H9 (cell line): Measurements from ENCODE around the gene SPRR5. TPM values are rescaled to one million over a fixed set of nuclear protein-coding genes. Genes with fewer than 3 reads are reported as not detected.

Source experiments
- DNase-seq: peaks from one replicate; pipeline ENCODE4 v3.0.0-alpha.2; 2017
- H2AFZ ChIP-seq: one replicate; pipeline ENCODE4 v1.6.1; 2013; ENCODE audit warnings: mild to moderate bottlenecking, low read length, control low read depth, moderate library complexity
- H2AK5ac ChIP-seq: 2 replicates; pipeline ENCODE4 v1.6.1; 2013; ENCODE audit warnings: low read length, control low read depth, mixed read lengths; ENCODE audit not compliant: insufficient read length
- H2BK120ac ChIP-seq: one replicate; pipeline ENCODE4 v1.6.1; 2013; ENCODE audit warnings: low read depth, mild to moderate bottlenecking, low read length, control low read depth, inconsistent platforms; ENCODE audit not compliant: poor library complexity, severe bottlenecking
- H2BK12ac ChIP-seq: 2 replicates; pipeline ENCODE4 v1.6.1; 2013; ENCODE audit warnings: low read length, control low read depth, mixed read lengths, low read depth; ENCODE audit not compliant: insufficient read length
- H2BK15ac ChIP-seq: 2 replicates; pipeline ENCODE4 v1.6.1; 2013; ENCODE audit warnings: low read depth, low read length, control low read depth
- H2BK20ac ChIP-seq: one replicate; pipeline ENCODE4 v1.6.1; 2013; ENCODE audit warnings: low read depth, mild to moderate bottlenecking, low read length, control low read depth, inconsistent platforms; ENCODE audit not compliant: poor library complexity, severe bottlenecking
- H2BK5ac ChIP-seq: 2 replicates; pipeline ENCODE4 v1.6.1; 2013; ENCODE audit warnings: low read length, control low read depth, mixed read lengths; ENCODE audit not compliant: insufficient read length
- H3K14ac ChIP-seq: 2 replicates; pipeline ENCODE4 v1.6.1; 2013; ENCODE audit warnings: low read length, control low read depth; ENCODE audit not compliant: insufficient read depth
- H3K18ac ChIP-seq: 2 replicates; pipeline ENCODE4 v1.6.1; 2013; ENCODE audit warnings: low read depth, mild to moderate bottlenecking, mixed read lengths, low read length, control low read depth; ENCODE audit not compliant: insufficient read length
- H3K23ac ChIP-seq: 2 replicates; pipeline ENCODE4 v1.6.1; 2013; ENCODE audit warnings: low read length, control low read depth, mixed read lengths, low read depth; ENCODE audit not compliant: insufficient read length
- H3K23me2 ChIP-seq: 2 replicates; pipeline ENCODE4 v1.6.1; 2013; ENCODE audit warnings: low read depth, mild to moderate bottlenecking, mixed read lengths, low read length, control low read depth; ENCODE audit not compliant: insufficient read length, poor library complexity, severe bottlenecking
- H3K27ac ChIP-seq: 2 replicates; pipeline ENCODE4 v1.5.1; 2013; ENCODE audit warnings: low read length, control low read depth, mixed read lengths, low read depth; ENCODE audit not compliant: insufficient read length
- H3K27me3 ChIP-seq: 2 replicates; pipeline ENCODE4 v1.6.1; 2013; ENCODE audit warnings: low read length, control low read depth, inconsistent platforms; ENCODE audit not compliant: insufficient read depth
- H3K4ac ChIP-seq: 2 replicates; pipeline ENCODE4 v1.6.1; 2013; ENCODE audit warnings: low read depth, mild to moderate bottlenecking, control low read depth, inconsistent platforms, low read length, moderate library complexity
- H3K4me1 ChIP-seq: 2 replicates; pipeline ENCODE4 v1.6.1; 2013; ENCODE audit warnings: low read length, control low read depth, inconsistent platforms; ENCODE audit not compliant: insufficient read depth
- H3K4me2 ChIP-seq: 2 replicates; pipeline ENCODE4 v1.6.1; 2013; ENCODE audit warnings: low read length, control low read depth, mixed read lengths; ENCODE audit not compliant: insufficient read length, insufficient read depth
- H3K56ac ChIP-seq: 2 replicates; pipeline ENCODE4 v1.6.1; 2013; ENCODE audit warnings: low read depth, mild to moderate bottlenecking, mixed read lengths, low read length, control low read depth; ENCODE audit not compliant: insufficient read length
- H3K79me1 ChIP-seq: 2 replicates; pipeline ENCODE4 v1.6.1; 2013; ENCODE audit warnings: low read depth, mild to moderate bottlenecking, moderate library complexity, low read length, control low read depth, inconsistent platforms; ENCODE audit not compliant: insufficient read depth, poor library complexity, severe bottlenecking
- H3K79me2 ChIP-seq: 2 replicates; pipeline ENCODE4 v1.6.1; 2013; ENCODE audit warnings: low read length, control low read depth, inconsistent platforms; ENCODE audit not compliant: insufficient read depth
- H3K9ac ChIP-seq: 2 replicates; pipeline ENCODE4 v1.6.1; 2013; ENCODE audit warnings: low read length, control low read depth, mixed read lengths; ENCODE audit not compliant: insufficient read length; ENCODE audit errors: extremely low read depth
- H3K9me3 ChIP-seq: one replicate; pipeline ENCODE4 v1.6.1; 2013; ENCODE audit warnings: low read depth, low read length, inconsistent platforms; ENCODE audit not compliant: control insufficient read depth
- H3T11ph ChIP-seq: one replicate; pipeline ENCODE4 v1.6.1; 2013; ENCODE audit warnings: mild to moderate bottlenecking, low read length, control low read depth, inconsistent platforms
- H4K20me1 ChIP-seq: one replicate; pipeline ENCODE4 v1.6.1; 2013; ENCODE audit not compliant: control insufficient read depth, insufficient read length, insufficient read depth
- H4K5ac ChIP-seq: 2 replicates; pipeline ENCODE4 v1.6.1; 2013; ENCODE audit warnings: low read depth, mild to moderate bottlenecking, mixed read lengths, low read length, control low read depth; ENCODE audit not compliant: insufficient read length
- H4K8ac ChIP-seq: replicated peaks from 2 replicates; pipeline ENCODE4 v1.6.1; 2013; ENCODE audit warnings: low read length, control low read depth, mixed read lengths, low read depth; ENCODE audit not compliant: insufficient read length
- H4K91ac ChIP-seq: 2 replicates; pipeline ENCODE4 v1.6.1; 2013; ENCODE audit warnings: low read depth, mild to moderate bottlenecking, moderate library complexity, mixed read lengths, low read length, control low read depth; ENCODE audit not compliant: insufficient read length
- H3K27ac Mint-ChIP-seq, 3 experiments: 2 replicates in 2 of 3; 3 replicates in 1 of 3; pipeline ENCODE4 v1.8.0; 2020 to 2021; ENCODE audit warnings: mixed read lengths in 3 of 3, mild to moderate bottlenecking in 1 of 3, moderate library complexity in 1 of 3
- H3K27me3 Mint-ChIP-seq: 2 replicates; pipeline ENCODE4 v1.8.0; 2021; ENCODE audit warnings: low read depth, mild to moderate bottlenecking, moderate library complexity, mixed read lengths
- H3K36me3 Mint-ChIP-seq, 3 experiments: 2 replicates in 2 of 3; 3 replicates in 1 of 3; pipeline ENCODE4 v1.8.0; 2020 to 2021; ENCODE audit warnings: low read depth in 3 of 3, mixed read lengths in 3 of 3; ENCODE audit not compliant: insufficient read depth in 1 of 3
- H3K4me1 Mint-ChIP-seq, 2 experiments: 2 replicates each; pipeline ENCODE4 v1.8.0; 2020; ENCODE audit warnings: mixed read lengths in 2 of 2
- H3K4me3 Mint-ChIP-seq, 2 experiments: 2 replicates in 1 of 2; 3 replicates in 1 of 2; pipeline ENCODE4 v1.8.0; 2020 to 2021; ENCODE audit warnings: mild to moderate bottlenecking in 2 of 2, mixed read lengths in 2 of 2, moderate library complexity in 1 of 2
- H3K9me3 Mint-ChIP-seq, 2 experiments: 2 replicates in 1 of 2; 3 replicates in 1 of 2; pipeline ENCODE4 v1.8.0; 2020; ENCODE audit warnings: mild to moderate bottlenecking in 2 of 2, mixed read lengths in 2 of 2, moderate library complexity in 1 of 2
- WGBS: extraction: QIAGEN DNeasy Blood & Tissue Kit; methylation state at CpG from one replicate; pipeline ENCODE4 v1.1.7; 2013; ENCODE audit warnings: missing lambda C conversion rate, low lambda C conversion rate, mixed read lengths; ENCODE audit not compliant: insufficient read length; ENCODE audit errors: extremely low coverage; 5-methylcytosine and 5-hydroxymethylcytosine counted together
- total RNA-seq: library from RNA; stranded (reverse); gene quantifications from 2 replicates; pipeline ENCODE4 v1.2.1, GENCODE V29; 2021
- TF ChIP-seq, protein P1 (sequence below): fragments of 200-600 bp; sonication (generic); conservative IDR thresholded peaks from 3 replicates; pipeline ENCODE4 v1.8.0; 2021; ENCODE audit warnings: antibody characterized with exemption, mild to moderate bottlenecking

SPRR5 gene
- total RNA-seq, 1 experiment from 2014 or later: not detected

DNA sequence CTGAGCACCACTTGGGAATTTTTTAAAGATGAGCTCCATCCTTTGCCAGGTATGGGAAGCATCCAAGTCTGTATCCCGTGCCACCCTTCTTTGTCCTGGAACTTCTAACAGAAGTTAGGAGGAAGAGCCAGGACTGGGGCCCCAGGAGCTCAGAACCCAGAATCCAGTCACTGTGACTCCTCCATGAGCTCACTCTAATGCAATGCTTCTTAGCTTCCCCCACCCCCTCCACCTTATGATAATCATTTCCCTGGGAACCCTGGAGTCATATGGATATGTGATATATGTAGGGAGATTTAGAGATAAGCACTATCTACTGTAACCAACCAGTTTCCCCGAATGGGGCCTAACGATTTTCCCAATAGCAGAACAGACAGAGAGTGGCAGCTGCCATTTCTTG is 758 bp upstream of the SPRR5 start:
- no peaks in the 10 kb centered on the region for H3K79me1 ChIP-seq
- no peak overlapping the region for H3K9ac ChIP-seq
- H3K4me1 Mint-ChIP-seq: no peaks in the 10 kb centered on the region
- H3K4me2 ChIP-seq: no peak overlapping the region
- no peak overlapping the region for H4K5ac ChIP-seq
- no peak overlapping the region for H3K14ac ChIP-seq
- no peak overlapping the region for H3K23ac ChIP-seq
- H3K9me3 ChIP-seq: no peaks in the 10 kb centered on the region
- no peak overlapping the region for H3K27ac Mint-ChIP-seq
- no peak overlapping the region for H2BK12ac ChIP-seq
- H2BK5ac ChIP-seq: no peak overlapping the region
- H3T11ph ChIP-seq: no peak overlapping the region
- H3K36me3 Mint-ChIP-seq: no peaks in the 10 kb centered on the region; a peak in 1 of 7 replicates
- H2BK15ac ChIP-seq: no peak overlapping the region
- TF ChIP-seq, protein P1, sequence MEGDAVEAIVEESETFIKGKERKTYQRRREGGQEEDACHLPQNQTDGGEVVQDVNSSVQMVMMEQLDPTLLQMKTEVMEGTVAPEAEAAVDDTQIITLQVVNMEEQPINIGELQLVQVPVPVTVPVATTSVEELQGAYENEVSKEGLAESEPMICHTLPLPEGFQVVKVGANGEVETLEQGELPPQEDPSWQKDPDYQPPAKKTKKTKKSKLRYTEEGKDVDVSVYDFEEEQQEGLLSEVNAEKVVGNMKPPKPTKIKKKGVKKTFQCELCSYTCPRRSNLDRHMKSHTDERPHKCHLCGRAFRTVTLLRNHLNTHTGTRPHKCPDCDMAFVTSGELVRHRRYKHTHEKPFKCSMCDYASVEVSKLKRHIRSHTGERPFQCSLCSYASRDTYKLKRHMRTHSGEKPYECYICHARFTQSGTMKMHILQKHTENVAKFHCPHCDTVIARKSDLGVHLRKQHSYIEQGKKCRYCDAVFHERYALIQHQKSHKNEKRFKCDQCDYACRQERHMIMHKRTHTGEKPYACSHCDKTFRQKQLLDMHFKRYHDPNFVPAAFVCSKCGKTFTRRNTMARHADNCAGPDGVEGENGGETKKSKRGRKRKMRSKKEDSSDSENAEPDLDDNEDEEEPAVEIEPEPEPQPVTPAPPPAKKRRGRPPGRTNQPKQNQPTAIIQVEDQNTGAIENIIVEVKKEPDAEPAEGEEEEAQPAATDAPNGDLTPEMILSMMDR: no peak
- WGBS: no CpG with 5 or more reads among the region's 3 CpGs
- no peak overlapping the region for H3K4me3 Mint-ChIP-seq
- peaks cover 8% of the 10 kb centered on the region for H3K27me3 Mint-ChIP-seq
- no peak overlapping the region for H3K4ac ChIP-seq
- H3K56ac ChIP-seq: no peak overlapping the region
- H3K27ac ChIP-seq: no peak overlapping the region
- H2AFZ ChIP-seq: no peak overlapping the region
- no peak overlapping the region for H2BK120ac ChIP-seq
- H4K91ac ChIP-seq: no peak overlapping the region
- H3K9me3 Mint-ChIP-seq: peaks cover 37 to 64% of the 10 kb centered on the region in 2 experiments
- DNase-seq: no peak
- H3K79me2 ChIP-seq: no peaks in the 10 kb centered on the region
- H4K20me1 ChIP-seq: no peaks in the 10 kb centered on the region
- H2AK5ac ChIP-seq: no peak overlapping the region
- no peak overlapping the region for H4K8ac ChIP-seq
- H3K27me3 ChIP-seq: no peaks in the 10 kb centered on the region
- H2BK20ac ChIP-seq: no peak overlapping the region
- no peaks in the 10 kb centered on the region for H3K4me1 ChIP-seq
- no peak overlapping the region for H3K18ac ChIP-seq
- H3K23me2 ChIP-seq: no peaks in the 10 kb centered on the region
